ENCODE results near the gene CST7.

DNA sequence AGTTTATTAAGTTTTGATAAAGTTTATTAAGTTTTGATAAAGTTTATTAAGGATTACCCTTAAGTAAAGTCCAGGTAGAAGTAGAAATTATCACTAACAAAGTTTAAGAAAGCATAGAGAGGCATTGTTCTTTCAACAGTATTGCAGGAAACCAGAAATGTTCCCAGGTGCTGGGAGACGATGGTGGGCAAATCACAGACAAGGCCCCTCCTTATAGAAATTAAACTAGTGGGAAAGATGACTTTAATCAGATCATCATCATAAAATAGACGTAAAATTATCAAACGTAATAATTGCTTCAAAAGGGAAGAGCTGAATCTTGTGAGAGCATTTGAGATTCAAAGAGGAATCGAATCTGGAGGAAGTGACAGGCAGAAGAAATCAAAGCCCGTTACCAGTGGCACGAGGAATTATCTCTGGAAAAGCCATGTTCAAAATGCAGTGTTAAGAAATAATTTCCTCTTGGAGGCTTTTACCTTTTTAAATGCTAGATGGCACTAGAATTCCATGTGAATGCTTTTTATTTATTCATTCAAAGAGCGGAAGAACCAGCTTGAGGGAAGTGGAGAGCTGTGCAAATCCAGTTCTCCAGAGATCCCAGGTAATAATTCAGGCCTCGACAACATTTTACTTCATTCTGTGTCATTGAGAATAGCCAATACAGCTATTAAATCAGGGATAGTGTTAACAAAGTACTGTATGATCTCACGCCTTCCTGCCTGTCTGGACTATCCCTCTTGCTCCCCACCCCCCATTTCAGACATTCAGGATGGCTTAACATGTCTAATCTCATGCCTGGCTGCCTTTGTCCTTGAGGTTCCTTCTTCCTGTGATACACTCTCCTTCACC is 44.5 kb downstream of the CST7 start:
- TF ChIP-seq, protein P1, sequence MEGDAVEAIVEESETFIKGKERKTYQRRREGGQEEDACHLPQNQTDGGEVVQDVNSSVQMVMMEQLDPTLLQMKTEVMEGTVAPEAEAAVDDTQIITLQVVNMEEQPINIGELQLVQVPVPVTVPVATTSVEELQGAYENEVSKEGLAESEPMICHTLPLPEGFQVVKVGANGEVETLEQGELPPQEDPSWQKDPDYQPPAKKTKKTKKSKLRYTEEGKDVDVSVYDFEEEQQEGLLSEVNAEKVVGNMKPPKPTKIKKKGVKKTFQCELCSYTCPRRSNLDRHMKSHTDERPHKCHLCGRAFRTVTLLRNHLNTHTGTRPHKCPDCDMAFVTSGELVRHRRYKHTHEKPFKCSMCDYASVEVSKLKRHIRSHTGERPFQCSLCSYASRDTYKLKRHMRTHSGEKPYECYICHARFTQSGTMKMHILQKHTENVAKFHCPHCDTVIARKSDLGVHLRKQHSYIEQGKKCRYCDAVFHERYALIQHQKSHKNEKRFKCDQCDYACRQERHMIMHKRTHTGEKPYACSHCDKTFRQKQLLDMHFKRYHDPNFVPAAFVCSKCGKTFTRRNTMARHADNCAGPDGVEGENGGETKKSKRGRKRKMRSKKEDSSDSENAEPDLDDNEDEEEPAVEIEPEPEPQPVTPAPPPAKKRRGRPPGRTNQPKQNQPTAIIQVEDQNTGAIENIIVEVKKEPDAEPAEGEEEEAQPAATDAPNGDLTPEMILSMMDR (IDR thresholded peaks at IDR 0.05) = peak in 3 of 6 experiments; percentile 33 to 46 (median 45)
- TF ChIP-seq POLR2A (IDR thresholded peaks at IDR 0.05) = no peak
